Measurements from ENCODE around the gene USP31. TPM values are rescaled to one million over a fixed set of nuclear protein-coding genes. Genes with fewer than 3 reads are reported as not detected.

Gene USP31
- total and polyA plus RNA-seq, 2 of the 13 experiments (the other 11 are each of a cell fraction or from before 2014, with no cell fraction given): 22.5 to 23.3 TPM

- no peak for TF ChIP-seq ZNF382 (CRISPR knock-in tag; IDR thresholded peaks at IDR 0.05; ENCODE audit: borderline replicate concordance)
- no peak for TF ChIP-seq KDM5B (CRISPR knock-in tag; IDR thresholded peaks at IDR 0.05; ENCODE audit: borderline replicate concordance)
Measured at GRCh38 chr16:23029733-23030420, 119.4 kb downstream of the USP31 start (continued).

DNA sequence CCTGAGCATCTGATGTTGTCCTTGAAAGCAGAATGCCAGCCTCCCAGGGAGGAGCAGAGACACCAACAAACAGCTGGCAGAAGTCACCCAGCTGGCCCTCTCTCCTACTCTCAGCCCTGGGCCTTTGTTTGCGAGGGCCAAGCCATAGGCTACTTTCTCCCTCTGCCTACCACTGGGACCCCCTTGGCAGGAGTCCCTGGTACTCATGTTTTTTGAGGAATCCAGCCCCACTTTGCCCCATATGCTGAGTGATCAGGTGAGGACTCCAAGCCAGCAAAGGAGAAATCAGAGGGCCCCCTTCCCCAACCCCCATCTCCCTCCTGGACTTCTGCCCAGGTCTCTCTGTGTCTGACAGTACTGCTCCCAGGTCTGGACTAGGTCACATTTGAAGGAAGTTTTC is 121.9 kb downstream of the USP31 start:
- intact Hi-C loops (cut with micrococcal nuclease; ENCODE audit: unreplicated experiment): no loop called here
- Histone ChIP-seq H3K9ac (ENCODE audit: insufficient read depth, low read depth, low read length) (no peak overlapping the region), H3K4me3 (replicated peaks in 1 of 3; ENCODE audit: insufficient read depth in 1 of 3, low read depth in 2 of 3, low read length in 3 of 3) (no peak overlapping the region), H3K4me1 (ENCODE audit: insufficient read depth, low read length) (no peaks in the 10 kb centered on the region), H4K20me1 (ENCODE audit: insufficient read depth, low read length) (no peaks in the 10 kb centered on the region), H3K4me2 (ENCODE audit: low read depth, low read length) (no peak overlapping the region), H3K36me3 (replicated peaks in 1 of 2; ENCODE audit: control insufficient read depth in 1 of 2, insufficient read depth in 2 of 2, low read length in 2 of 2) (no peaks in the 10 kb centered on the region), H3K27ac (ENCODE audit: extremely low read length, insufficient read depth, low read length) (no peak overlapping the region), H3K9me3 (ENCODE audit: low read length) (no peaks in the 10 kb centered on the region), H2AFZ (ENCODE audit: low read length) (no peak overlapping the region), H3K79me2 (ENCODE audit: insufficient read depth, low read length) (no peaks in the 10 kb centered on the region), H3K27me3 (ENCODE audit: control insufficient read depth in 1 of 2, insufficient read depth in 2 of 2, low read length in 2 of 2) (peaks cover 0 to 6% of the 10 kb centered on the region in 2 experiments; a peak in 1 of 5 replicates)
- ChIA-PET POLR2A (no interaction called here), CTCF (ENCODE audit: low intra/inter-chr PET ratio, low total read pairs) (no interaction called here)
- BruUV-seq (replicated peaks): no TSS peak
- WGBS (ENCODE audit: low lambda C conversion rate): 10% methylated on average over 1 of the region's 1 CpG
- ATAC-seq (no peak), FAIRE-seq (no peak), DNase-seq (ENCODE audit: low spot score) (no peak)
- TF ChIP-seq ZNF484 (CRISPR knock-in tag; IDR thresholded peaks at IDR 0.05; ENCODE audit: borderline replicate concordance, low read depth) (no peak), ZNF235 (CRISPR knock-in tag; IDR thresholded peaks at IDR 0.05; ENCODE audit: borderline replicate concordance) (no peak), ZNF616 (CRISPR knock-in tag; IDR thresholded peaks at IDR 0.05; ENCODE audit: low read depth) (no peak), ATF4 (CRISPR knock-in tag; IDR thresholded peaks at IDR 0.05) (no peak), MXD1 (CRISPR knock-in tag; IDR thresholded peaks at IDR 0.05) (no peak), CREB1 (IDR thresholded peaks at IDR 0.05) (no peak), CREB1 (CRISPR knock-in tag; IDR thresholded peaks at IDR 0.05) (no peak), DNMT1 (CRISPR knock-in tag; IDR thresholded peaks at IDR 0.05) (no peak), ZNF33B (CRISPR knock-in tag; IDR thresholded peaks at IDR 0.05) (no peak), CREM (IDR thresholded peaks at IDR 0.05) (no peak), CREM (CRISPR knock-in tag; IDR thresholded peaks at IDR 0.05) (no peak), ZFY (CRISPR knock-in tag; IDR thresholded peaks at IDR 0.05) (no peak), SMAD9 (CRISPR knock-in tag; IDR thresholded peaks at IDR 0.05) (no peak)
- in situ Hi-C loops (cut with HindIII; ENCODE audit: extremely low pct_ligation_motif_present, low pct_unique_long_range_greater_than_20kb): no loop called here

All from HepG2 (cell line).